SHP77 (cell line): Measurements from ENCODE around the gene BPIFB1.

Experiments used
- DNase-seq, 2 experiments: peaks; one replicate each; lab custom pipeline; 2025; lab: John Stamatoyannopoulos, UW

BPIFB1 gene

DNA sequence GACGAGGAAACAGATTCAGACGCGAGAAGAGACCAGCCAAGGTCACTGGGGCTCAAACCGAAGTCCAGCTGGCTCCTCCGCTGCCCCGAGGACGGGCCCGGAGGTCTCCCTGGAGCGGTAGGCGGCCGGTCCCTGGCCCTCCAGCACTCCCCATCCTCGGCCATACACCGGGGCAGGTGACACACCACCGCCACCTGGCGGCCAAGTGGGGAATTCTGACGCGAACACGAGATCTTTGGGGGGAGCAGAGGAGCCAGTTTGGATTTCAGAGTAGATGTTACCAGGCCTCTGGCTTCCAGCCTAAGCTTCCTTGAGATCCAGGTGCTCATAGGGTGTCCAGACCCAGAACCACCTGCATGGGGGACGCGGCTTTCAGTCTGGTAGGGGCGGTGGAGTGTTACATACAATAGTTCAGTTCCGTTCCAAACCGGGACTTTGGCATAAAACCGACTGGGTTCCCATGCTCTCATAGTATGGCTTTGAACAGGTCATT, 16.1 kb downstream of the BPIFB1 start:
- DNase-seq: peak; percentile 28 to 56

DNA sequence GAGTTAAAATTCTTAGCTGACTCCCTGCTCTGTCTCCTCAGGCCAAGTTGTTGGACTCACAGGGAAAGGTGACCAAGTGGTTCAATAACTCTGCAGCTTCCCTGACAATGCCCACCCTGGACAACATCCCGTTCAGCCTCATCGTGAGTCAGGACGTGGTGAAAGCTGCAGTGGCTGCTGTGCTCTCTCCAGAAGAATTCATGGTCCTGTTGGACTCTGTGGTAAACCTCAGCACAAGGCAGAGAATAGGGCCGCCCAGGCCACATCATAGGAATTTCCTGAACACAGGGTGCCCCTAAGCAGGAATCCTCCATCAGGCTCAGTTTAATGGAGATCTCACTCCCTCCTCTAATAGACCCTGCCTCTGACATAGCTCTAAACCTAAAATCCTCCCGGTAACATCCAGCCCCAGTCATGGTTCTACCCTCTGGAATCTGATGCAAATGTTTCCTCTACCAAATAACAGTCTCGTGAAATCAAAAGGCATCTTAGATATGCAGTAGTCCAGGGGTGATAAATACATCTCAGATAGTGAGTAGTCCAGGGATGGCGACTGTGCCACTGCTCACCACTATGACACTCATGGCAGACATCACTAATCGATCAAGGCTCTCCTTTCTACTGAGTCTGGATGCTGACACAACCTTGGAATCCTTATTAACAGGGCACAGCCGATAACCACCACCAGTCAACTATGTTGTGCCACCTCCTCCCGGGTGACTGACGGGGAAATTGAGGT, 18.3 kb downstream of the BPIFB1 start:
- no peak for DNase-seq

- no peak for DNase-seq
Measured at GRCh38 chr20:33303595-33303994, 20.6 kb downstream of the BPIFB1 start.

DNA sequence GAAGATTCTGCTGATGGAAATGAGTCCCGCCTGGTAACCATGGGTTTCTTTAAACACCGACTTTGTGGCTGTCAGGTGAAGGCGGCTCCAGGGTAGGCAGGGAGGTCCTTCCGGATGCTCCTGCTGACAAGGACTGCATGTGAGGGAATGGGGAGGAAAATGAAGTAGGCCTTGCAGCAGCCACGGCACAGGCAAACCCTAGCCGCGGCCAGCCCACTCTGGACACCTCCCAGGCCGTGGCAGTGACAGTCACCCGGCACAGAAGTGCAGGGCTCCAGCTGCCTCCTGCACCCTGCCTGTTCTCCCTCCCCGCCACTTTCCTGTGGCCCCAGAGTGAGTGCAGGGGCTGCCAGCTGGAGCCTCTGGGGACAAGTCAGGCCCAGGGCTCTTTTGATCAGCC, 21.0 kb downstream of the BPIFB1 start:
- DNase-seq: no peak

GRCh38 chr20:33305589-33306057, 22.6 kb downstream of the BPIFB1 start:
- DNase-seq: no peak

GRCh38 chr20:33306228-33306627, 23.2 kb downstream of the BPIFB1 start:
- DNase-seq: no peak

DNA sequence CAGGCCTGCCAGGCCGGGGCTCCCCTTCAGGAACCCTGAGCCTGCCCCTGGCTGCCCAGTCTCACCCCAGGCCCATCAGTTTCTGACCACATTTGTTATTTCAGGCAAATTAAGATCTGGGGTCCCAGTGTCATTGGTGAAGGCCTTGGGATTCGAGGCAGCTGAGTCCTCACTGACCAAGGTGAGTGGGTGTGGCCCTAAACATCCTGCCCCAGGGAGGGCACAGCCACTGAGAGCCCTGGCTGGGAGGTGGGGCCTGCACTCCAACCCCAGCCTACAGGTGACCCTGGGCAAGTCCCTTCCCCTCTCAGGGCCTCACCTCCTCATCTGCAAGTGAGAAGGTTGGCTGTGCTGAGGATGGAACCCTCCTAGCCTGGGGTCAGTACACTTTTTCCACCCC, 23.8 kb downstream of the BPIFB1 start:
- DNase-seq: no peak

DNA sequence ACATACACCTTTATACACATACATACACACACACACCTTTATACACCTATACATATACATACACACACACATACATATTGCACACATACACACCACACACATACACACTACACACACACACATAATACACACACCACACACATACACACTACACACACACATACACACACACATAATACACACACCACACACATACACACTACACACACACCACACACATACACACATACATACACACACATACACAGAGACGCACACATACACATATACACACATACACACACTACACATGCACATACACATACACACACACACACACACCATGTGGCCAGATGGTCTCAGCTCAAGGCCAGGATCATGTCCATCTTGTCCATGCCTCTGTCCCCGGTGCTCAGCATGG, 25.7 kb downstream of the BPIFB1 start:
- no peak for DNase-seq

- no peak for DNase-seq
Measured at GRCh38 chr20:33309631-33310030, 26.6 kb downstream of the BPIFB1 start.

GRCh38 chr20:33310327-33310899, 27.4 kb downstream of the BPIFB1 start:
- DNase-seq: no peak

DNA sequence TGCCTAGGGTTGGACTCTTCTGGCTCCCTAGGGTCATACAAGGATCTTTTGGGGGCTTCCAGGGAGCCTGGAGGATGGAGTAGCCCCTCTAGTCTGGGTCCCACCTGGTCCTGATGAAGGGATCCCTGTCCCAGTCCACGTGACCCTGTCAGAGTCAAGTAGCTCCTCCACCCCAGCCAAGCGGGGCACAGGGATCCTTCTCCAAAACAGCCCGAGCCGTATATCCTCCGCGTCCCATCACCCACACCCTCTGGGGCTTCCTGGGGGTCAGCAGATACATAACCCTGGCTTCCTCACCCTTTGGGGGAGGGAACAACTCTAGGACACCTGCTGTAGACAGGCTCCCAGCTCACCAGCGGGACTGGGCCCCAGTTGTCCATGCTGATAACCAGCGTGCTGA, 28.0 kb downstream of the BPIFB1 start:
- DNase-seq: no peak

DNA sequence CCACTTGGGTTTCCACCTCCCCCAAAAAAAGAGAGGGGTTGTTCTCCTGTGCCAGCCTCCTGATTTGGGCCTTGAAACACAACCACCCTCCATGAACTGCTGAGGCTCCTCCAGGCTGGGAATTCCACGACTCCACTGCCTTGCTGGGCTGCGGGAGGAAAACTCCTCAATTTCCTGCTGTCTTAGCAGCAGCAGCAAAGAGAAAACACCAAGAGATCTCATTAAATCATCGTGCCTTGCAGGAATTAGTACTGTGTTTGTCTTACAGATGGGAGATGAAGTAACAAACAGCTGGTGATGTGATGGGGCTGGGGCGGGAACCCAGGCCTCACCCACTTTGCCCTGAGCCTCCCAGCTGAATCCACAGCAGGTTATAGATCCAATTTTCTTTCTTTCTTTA, 29.0 kb downstream of the BPIFB1 start:
- no peak for DNase-seq

DNA sequence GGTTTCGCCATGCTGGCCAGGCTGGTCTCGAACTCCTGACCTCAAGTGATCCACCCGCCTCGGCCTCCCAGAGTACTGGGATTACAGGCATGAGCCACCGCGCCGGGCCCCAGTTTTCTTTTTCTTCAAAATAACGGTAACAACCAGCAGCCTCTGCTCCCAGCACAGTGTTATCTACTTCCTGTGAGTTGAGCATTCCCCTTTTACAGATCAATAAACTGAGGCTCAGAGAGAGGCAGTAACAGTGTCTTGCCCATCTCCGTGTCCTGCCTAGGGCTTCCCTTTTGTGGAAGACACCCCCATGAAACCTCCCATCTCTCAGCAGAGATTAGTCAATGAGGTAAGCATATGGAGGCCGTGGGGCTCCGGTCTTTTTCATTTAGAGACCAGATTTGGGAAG, 29.6 kb downstream of the BPIFB1 start:
- no peak for DNase-seq

DNA sequence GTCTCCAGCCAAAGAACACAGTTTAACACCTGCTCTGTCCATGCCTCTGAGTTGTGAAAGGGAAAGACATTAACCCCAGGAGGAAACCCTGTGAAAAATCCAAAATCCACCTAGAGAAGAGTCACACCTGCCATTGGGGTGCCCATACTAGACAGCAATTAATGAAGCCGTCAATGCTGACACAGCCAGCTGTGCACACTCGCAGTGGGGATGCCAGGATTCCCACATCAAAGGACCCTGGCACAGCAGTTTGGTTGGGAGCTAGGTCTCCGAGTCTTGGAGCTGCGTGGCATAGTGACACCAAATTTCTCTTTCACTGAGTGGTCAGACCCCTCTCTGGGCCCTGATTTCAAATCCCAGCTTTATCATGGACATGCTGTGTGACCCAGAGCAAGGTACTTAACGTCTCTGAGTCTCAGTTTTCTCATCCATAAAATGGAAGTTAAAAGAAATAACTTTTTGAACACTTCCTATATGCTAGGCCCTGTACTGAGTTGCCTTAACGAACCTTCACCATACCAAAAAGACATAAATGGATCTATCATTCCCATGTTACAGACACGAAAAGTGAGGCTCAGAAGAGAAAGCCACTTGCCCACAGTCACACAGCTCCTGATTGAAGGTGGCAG, 30.8 kb downstream of the BPIFB1 start:
- DNase-seq: no peak

DNA sequence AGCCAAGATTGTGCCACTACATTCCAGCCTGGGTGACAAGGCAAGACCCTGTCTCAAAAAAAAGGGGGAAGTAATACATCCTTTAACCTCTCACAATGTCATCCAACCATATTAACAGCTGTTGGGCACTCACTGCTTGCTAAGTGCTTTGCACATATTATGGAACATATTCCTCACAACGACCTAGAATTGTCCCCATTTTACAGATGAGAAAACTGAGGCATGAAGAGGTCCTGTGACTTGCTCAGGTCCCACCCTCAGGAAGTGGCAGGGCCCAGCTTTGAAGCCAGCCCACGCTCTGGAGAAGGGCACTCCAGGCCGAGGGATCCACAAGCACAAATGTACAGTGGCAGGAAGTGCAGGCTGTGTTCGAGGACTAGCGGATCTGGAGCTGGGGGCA, 33.3 kb downstream of the BPIFB1 start:
- no peak for DNase-seq

DNA sequence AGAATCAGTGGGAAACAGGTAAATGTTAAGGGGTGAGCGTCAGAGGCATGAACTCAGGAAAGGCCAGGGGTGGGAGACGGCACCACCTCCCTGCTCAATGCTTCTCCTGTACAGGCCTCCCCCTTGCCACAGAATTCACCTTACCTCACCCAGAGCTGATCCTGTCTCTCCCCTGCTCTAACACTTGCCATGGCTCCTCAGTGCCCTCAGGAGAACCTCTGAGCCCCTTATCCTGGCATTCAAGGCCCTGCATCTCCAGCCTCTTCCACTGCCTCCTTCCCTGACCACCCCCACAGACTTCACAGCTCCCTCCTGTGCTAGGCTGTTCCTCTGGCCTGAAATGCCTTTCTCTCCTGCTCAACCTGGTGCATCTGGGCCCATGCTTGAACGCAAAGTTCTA, 33.9 kb downstream of the BPIFB1 start:
- no peak for DNase-seq

GRCh38 chr20:33317424-33318095, 34.5 kb downstream of the BPIFB1 start:
- DNase-seq: no peak

GRCh38 chr20:33318096-33318429, 35.0 kb downstream of the BPIFB1 start:
- DNase-seq: no peak

GRCh38 chr20:33320006-33320405, 37.0 kb downstream of the BPIFB1 start:
- no peak for DNase-seq

DNA sequence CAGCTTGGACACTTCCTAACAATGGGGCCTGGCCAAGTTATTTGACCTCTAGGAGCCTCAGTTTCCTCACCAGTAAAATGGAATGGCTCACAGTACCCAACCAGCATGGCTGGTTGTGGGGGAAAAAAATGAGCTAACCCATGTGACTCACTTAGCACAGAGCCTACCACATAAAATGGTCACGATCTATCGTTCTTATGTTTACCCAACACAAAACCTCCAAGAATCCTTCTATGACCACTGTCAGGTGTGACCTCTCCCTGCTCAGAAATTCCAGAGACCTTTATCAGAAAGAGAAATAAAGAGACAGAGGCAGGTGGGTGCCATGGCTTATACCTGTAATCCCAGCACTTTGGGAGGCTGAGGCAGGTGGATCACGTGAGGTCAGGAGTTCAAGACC, 39.4 kb downstream of the BPIFB1 start:
- no peak for DNase-seq

- no peak for DNase-seq
Measured at GRCh38 chr20:33323236-33323635, 40.2 kb downstream of the BPIFB1 start.

- DNase-seq: no peak
Measured at GRCh38 chr20:33325350-33325749, 42.3 kb downstream of the BPIFB1 start.
